Calu3 (cell line): ENCODE data around the gene KCNK13. TPM values are rescaled to one million over a fixed set of nuclear protein-coding genes. Genes with fewer than 3 reads are reported as not detected.

Experiments
- BruUV-seq: library from RNA; stranded (reverse); fragments of 400-500 nt; replicated peaks from 2 replicates; lab custom pipeline; 2021; lab: Mats Ljungman, UMichigan
- CTCF ChIA-PET: fragments of 300-600 bp; sonication (Branson Sonifier 250); formaldehyde crosslinking; loops from one replicate; lab custom pipeline; 2022; ENCODE audit warnings: antibody characterized with exemption; lab: Charles Lee
- DNase-seq: peaks from one replicate; pipeline ENCODE4 v3.0.0; 2022
- H3K27ac Mint-ChIP-seq: one replicate; pipeline ENCODE4 v1.8.0; 2022; ENCODE audit warnings: mixed read lengths; ENCODE audit not compliant: unreplicated experiment
- H3K27me3 Mint-ChIP-seq: one replicate; pipeline ENCODE4 v1.8.0; 2022; ENCODE audit warnings: mixed read lengths; ENCODE audit not compliant: unreplicated experiment
- H3K36me3 Mint-ChIP-seq: one replicate; pipeline ENCODE4 v1.8.0; 2022; ENCODE audit warnings: mild to moderate bottlenecking, moderate library complexity, mixed read lengths; ENCODE audit not compliant: insufficient read depth, unreplicated experiment
- H3K4me1 Mint-ChIP-seq: one replicate; pipeline ENCODE4 v1.8.0; 2022; ENCODE audit warnings: mild to moderate bottlenecking, low read depth, mixed read lengths; ENCODE audit not compliant: unreplicated experiment
- H3K4me3 Mint-ChIP-seq: one replicate; pipeline ENCODE4 v1.8.0; 2022; ENCODE audit warnings: mild to moderate bottlenecking, low read depth, moderate library complexity, mixed read lengths; ENCODE audit not compliant: unreplicated experiment
- H3K9me3 Mint-ChIP-seq: one replicate; pipeline ENCODE4 v1.8.0; 2022; ENCODE audit warnings: low read depth, mixed read lengths; ENCODE audit not compliant: unreplicated experiment
- CTCF ChIP-seq: fragments of 200-600 bp; IDR thresholded peaks from one replicate; pipeline ENCODE4 v1.8.0; 2022; ENCODE audit warnings: antibody characterized with exemption; ENCODE audit not compliant: unreplicated experiment
- intact Hi-C: fragments of 100-400 bp; cut with micrococcal nuclease; formaldehyde crosslinking; loops from one replicate; pipeline ENCODE4 v1.10.0; 2022; ENCODE audit not compliant: unreplicated experiment
- total RNA-seq: library from RNA; stranded (reverse); gene quantifications from 2 replicates; pipeline ENCODE4 v1.2.3, GENCODE V29; 2022

KCNK13 gene
- total RNA-seq, 1 experiment from 2014 or later = not detected

GRCh38 chr14:90184094-90184493 is 122.3 kb downstream of the KCNK13 start:
- no peak overlapping the region for H3K27ac Mint-ChIP-seq
- peaks cover 62% of the 10 kb centered on the region for H3K27me3 Mint-ChIP-seq
- no peak overlapping the region for H3K4me3 Mint-ChIP-seq
- no peaks in the 10 kb centered on the region for H3K36me3 Mint-ChIP-seq
- no peaks in the 10 kb centered on the region for H3K9me3 Mint-ChIP-seq
- TF ChIP-seq CTCF = no peak
- CTCF ChIA-PET = no interaction called here
- H3K4me1 Mint-ChIP-seq = no peaks in the 10 kb centered on the region
- no peak for DNase-seq
- BruUV-seq = no TSS peak
- intact Hi-C loops = no loop called here

GRCh38 chr14:90184571-90185266 is 122.9 kb downstream of the KCNK13 start:
- H3K4me1 Mint-ChIP-seq = no peaks in the 10 kb centered on the region
- DNase-seq = no peak
- H3K27ac Mint-ChIP-seq = no peak overlapping the region
- no peak for TF ChIP-seq CTCF
- no peaks in the 10 kb centered on the region for H3K9me3 Mint-ChIP-seq
- no peaks in the 10 kb centered on the region for H3K36me3 Mint-ChIP-seq
- intact Hi-C loops = no loop called here
- BruUV-seq = no TSS peak
- CTCF ChIA-PET = no interaction called here
- no peak overlapping the region for H3K4me3 Mint-ChIP-seq
- peaks cover 66% of the 10 kb centered on the region for H3K27me3 Mint-ChIP-seq

- H3K9me3 Mint-ChIP-seq = no peaks in the 10 kb centered on the region
- intact Hi-C loops = no loop called here
- H3K4me3 Mint-ChIP-seq = no peak overlapping the region
- TF ChIP-seq CTCF = no peak
- CTCF ChIA-PET = no interaction called here
- DNase-seq = no peak
- no TSS peak for BruUV-seq
- no peak overlapping the region for H3K27ac Mint-ChIP-seq
- no peaks in the 10 kb centered on the region for H3K36me3 Mint-ChIP-seq
- H3K4me1 Mint-ChIP-seq = no peaks in the 10 kb centered on the region
- peaks cover 40% of the 10 kb centered on the region for H3K27me3 Mint-ChIP-seq
These were observed 126.8 kb downstream of the KCNK13 start for GRCh38 chr14:90188588-90188987.

- Mint-ChIP-seq H3K4me1 (peaks cover 10% of the 10 kb centered on the region), H3K36me3 (no peaks in the 10 kb centered on the region), H3K27me3 (peaks cover 28% of the 10 kb centered on the region), H3K9me3 (no peaks in the 10 kb centered on the region), H3K4me3 (no peak overlapping the region), H3K27ac (no peak overlapping the region)
- CTCF ChIA-PET = interaction anchor here (1.0 kb wide), 1 partner anchor 44 kb away, joined by 4 read pairs; no protein-coding TSS in a partner anchor
- BruUV-seq = no TSS peak
- DNase-seq = no peak
- intact Hi-C loops = no loop called here
- no peak for TF ChIP-seq CTCF
These were observed 129.4 kb downstream of the KCNK13 start for GRCh38 chr14:90191154-90191553.
